Neural progenitor cell (in vitro differentiated cells): ENCODE data around the gene ZFP36L2. TPM values are rescaled to one million over a fixed set of nuclear protein-coding genes. Genes with fewer than 3 reads are reported as not detected.

Experiments
- DNase-seq: peaks from one replicate; pipeline ENCODE4 v3.0.0-alpha.2; 2016; ENCODE audit warnings: low spot score
- H2AFZ ChIP-seq: fragments of 200-600 bp; sonication (generic); replicated peaks from 2 replicates; pipeline ENCODE4 v1.6.1; 2016; ENCODE audit warnings: antibody characterized with exemption
- H3F3A ChIP-seq: fragments of 200-600 bp; sonication (generic); 2 replicates; pipeline ENCODE4 v1.6.1; 2016; ENCODE audit warnings: antibody characterized with exemption, low read depth
- H3K27ac ChIP-seq: fragments of 200-600 bp; sonication (generic); 2 replicates; pipeline ENCODE4 v1.5.1; 2016; ENCODE audit warnings: mild to moderate bottlenecking
- H3K27me3 ChIP-seq: fragments of 200-600 bp; sonication (generic); 2 replicates; pipeline ENCODE4 v1.6.1; 2016; ENCODE audit warnings: mild to moderate bottlenecking, moderate library complexity
- H3K36me3 ChIP-seq: fragments of 200-600 bp; sonication (generic); 2 replicates; pipeline ENCODE4 v1.5.1; 2016
- H3K4me1 ChIP-seq: fragments of 200-600 bp; sonication (generic); 2 replicates; pipeline ENCODE4 v1.6.1; 2016; ENCODE audit warnings: mixed run types
- H3K4me2 ChIP-seq: fragments of 200-600 bp; sonication (generic); 2 replicates; pipeline ENCODE4 v1.6.1; 2016
- H3K4me3 ChIP-seq: fragments of 200-600 bp; sonication (generic); 2 replicates; pipeline ENCODE4 v1.5.1; 2016
- H3K79me2 ChIP-seq: fragments of 200-600 bp; sonication (generic); 2 replicates; pipeline ENCODE4 v1.6.1; 2016; ENCODE audit warnings: low read depth
- H3K9ac ChIP-seq: fragments of 200-600 bp; sonication (generic); 2 replicates; pipeline ENCODE4 v1.6.1; 2016
- H3K9me3 ChIP-seq: fragments of 200-600 bp; sonication (generic); 2 replicates; pipeline ENCODE4 v1.5.1; 2016; ENCODE audit warnings: low read depth
- H4K20me1 ChIP-seq: fragments of 200-600 bp; sonication (generic); 2 replicates; pipeline ENCODE4 v1.6.1; 2016; ENCODE audit warnings: low read depth
- H3K27ac Mint-ChIP-seq: 3 replicates; pipeline ENCODE4 v1.8.0; 2021; ENCODE audit warnings: mixed read lengths
- H3K27me3 Mint-ChIP-seq: 2 replicates; pipeline ENCODE4 v1.8.0; 2022; ENCODE audit warnings: low read depth, mild to moderate bottlenecking, inconsistent platforms, moderate library complexity, mixed read lengths; ENCODE audit not compliant: insufficient read depth
- H3K36me3 Mint-ChIP-seq: 3 replicates; pipeline ENCODE4 v1.8.0; 2021; ENCODE audit warnings: mixed read lengths
- H3K4me1 Mint-ChIP-seq: 3 replicates; pipeline ENCODE4 v1.8.0; 2021; ENCODE audit warnings: mixed read lengths
- H3K4me3 Mint-ChIP-seq: 3 replicates; pipeline ENCODE4 v1.8.0; 2021; ENCODE audit warnings: mild to moderate bottlenecking, moderate library complexity, mixed read lengths
- H3K9me3 Mint-ChIP-seq: 3 replicates; pipeline ENCODE4 v1.8.0; 2020; ENCODE audit warnings: mixed read lengths
- EZH2 ChIP-seq: fragments of 200-600 bp; sonication (generic); IDR thresholded peaks from 2 replicates; pipeline ENCODE4 v1.6.1; 2017; ENCODE audit warnings: antibody characterized with exemption, mild to moderate bottlenecking, moderate library complexity
- EZH2phosphoT487 ChIP-seq: fragments of 200-600 bp; sonication (generic); IDR thresholded peaks from 2 replicates; pipeline ENCODE4 v1.6.1; 2017; ENCODE audit warnings: antibody characterized with exemption
- total RNA-seq: library from RNA; depleted of rRNA; stranded (reverse); fragments of >200 nt; gene quantifications from 2 replicates; pipeline ENCODE4 v1.2.3, GENCODE V29; 2015; ENCODE audit warnings: low replicate concordance
- TF ChIP-seq, protein P1 (sequence below): fragments of 200-600 bp; sonication (generic); IDR thresholded peaks from 2 replicates; pipeline ENCODE4 v1.5.1; 2017; ENCODE audit warnings: antibody characterized with exemption, mild to moderate bottlenecking

ZFP36L2 gene
- total RNA-seq, 1 donor from 2014 or later, result 13.8 TPM

DNA sequence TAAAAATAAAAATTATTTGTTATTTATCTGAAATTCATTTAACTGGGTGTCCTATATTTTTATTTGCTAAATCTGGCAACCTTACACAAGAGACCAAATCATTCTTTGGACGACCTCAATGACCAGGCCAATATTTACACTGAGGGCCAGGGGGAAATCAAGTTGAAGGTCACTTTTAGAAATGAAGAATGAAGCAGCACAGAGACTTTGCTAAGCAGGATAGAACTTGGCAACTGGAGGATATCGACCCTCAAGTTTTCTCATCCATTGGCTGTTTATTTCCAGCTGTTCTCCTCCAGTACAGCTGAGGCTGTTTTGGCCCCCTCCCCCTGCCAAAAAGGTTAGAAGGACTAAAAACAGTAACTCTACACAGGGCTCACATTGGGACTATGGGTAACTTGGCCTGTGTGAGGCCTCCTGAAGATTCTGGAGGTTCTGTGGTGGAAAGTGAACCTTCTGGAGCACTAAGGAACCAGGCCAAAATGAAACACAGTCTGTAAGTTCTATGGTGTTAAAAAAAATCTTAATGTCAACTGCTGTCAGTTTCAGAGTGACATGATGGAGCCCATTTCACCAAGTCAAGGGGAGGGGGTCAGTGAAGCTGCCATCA is 32.2 kb upstream of the ZFP36L2 start:
- no peak for TF ChIP-seq EZH2phosphoT487
- TF ChIP-seq EZH2, result no peak
- TF ChIP-seq, protein P1, sequence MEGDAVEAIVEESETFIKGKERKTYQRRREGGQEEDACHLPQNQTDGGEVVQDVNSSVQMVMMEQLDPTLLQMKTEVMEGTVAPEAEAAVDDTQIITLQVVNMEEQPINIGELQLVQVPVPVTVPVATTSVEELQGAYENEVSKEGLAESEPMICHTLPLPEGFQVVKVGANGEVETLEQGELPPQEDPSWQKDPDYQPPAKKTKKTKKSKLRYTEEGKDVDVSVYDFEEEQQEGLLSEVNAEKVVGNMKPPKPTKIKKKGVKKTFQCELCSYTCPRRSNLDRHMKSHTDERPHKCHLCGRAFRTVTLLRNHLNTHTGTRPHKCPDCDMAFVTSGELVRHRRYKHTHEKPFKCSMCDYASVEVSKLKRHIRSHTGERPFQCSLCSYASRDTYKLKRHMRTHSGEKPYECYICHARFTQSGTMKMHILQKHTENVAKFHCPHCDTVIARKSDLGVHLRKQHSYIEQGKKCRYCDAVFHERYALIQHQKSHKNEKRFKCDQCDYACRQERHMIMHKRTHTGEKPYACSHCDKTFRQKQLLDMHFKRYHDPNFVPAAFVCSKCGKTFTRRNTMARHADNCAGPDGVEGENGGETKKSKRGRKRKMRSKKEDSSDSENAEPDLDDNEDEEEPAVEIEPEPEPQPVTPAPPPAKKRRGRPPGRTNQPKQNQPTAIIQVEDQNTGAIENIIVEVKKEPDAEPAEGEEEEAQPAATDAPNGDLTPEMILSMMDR, result no peak
- H3K4me3 Mint-ChIP-seq, result no peak overlapping the region
- Histone ChIP-seq H3K79me2 (no peaks in the 10 kb centered on the region), H3K27me3 (no peaks in the 10 kb centered on the region), H2AFZ (no peak overlapping the region), H3K4me3 (no peak overlapping the region), H3K4me1 (peaks cover 5% of the 10 kb centered on the region), H3K9me3 (no peaks in the 10 kb centered on the region), H3F3A (no peaks in the 10 kb centered on the region), H3K4me2 (no peak overlapping the region), H3K27ac (no peak overlapping the region), H4K20me1 (no peaks in the 10 kb centered on the region), H3K36me3 (no peaks in the 10 kb centered on the region), H3K9ac (no peak overlapping the region)
- peaks cover 5% of the 10 kb centered on the region for H3K36me3 Mint-ChIP-seq
- H3K27ac Mint-ChIP-seq, result no peak overlapping the region
- DNase-seq, result no peak
- peaks cover 7% of the 10 kb centered on the region for H3K4me1 Mint-ChIP-seq
- peaks cover 3% of the 10 kb centered on the region for H3K27me3 Mint-ChIP-seq
- no peaks in the 10 kb centered on the region for H3K9me3 Mint-ChIP-seq

DNA sequence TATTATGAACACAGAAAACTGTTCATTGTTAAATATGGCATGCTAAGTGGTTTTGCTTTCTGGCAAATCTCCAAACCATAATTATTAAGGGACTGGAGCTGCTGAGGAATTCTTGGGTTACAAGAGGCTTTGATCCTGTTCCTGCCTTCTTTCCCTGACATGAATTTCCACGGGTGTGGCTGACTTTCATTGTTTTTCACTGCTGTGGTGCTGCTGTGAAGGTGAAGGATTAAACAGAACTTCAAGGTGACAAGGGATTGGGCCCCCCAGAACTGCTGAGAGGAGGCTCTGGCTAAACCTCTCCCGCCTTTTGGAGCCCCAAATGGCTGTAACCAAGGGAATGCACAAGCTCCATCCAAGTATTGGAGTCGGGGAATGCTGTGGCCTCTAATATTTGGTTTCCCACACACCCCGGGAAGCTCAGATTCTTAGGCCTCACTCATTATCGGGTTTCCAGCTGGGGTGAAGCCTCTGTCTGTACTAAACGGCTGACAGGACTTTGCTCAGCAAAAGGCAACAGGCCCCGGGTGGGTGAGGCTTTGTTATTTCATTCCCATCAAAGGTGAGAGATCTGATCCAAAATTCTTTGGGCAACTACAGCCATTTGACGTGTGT is 29.0 kb upstream of the ZFP36L2 start:
- Mint-ChIP-seq H3K27me3 (no peaks in the 10 kb centered on the region), H3K36me3 (no peaks in the 10 kb centered on the region), H3K27ac (no peak overlapping the region), H3K4me3 (no peak overlapping the region), H3K9me3 (no peaks in the 10 kb centered on the region), H3K4me1 (peaks cover 13% of the 10 kb centered on the region)
- Histone ChIP-seq H3K27me3 (no peaks in the 10 kb centered on the region), H3K4me2 (no peak overlapping the region), H2AFZ (no peak overlapping the region), H3K4me1 (peaks cover 16% of the 10 kb centered on the region), H3K4me3 (no peak overlapping the region), H3K9me3 (no peaks in the 10 kb centered on the region), H3K27ac (no peak overlapping the region), H3K36me3 (no peaks in the 10 kb centered on the region), H3K9ac (no peak overlapping the region), H3K79me2 (no peaks in the 10 kb centered on the region), H3F3A (peaks cover 9% of the 10 kb centered on the region), H4K20me1 (no peaks in the 10 kb centered on the region)
- TF ChIP-seq EZH2 (no peak), EZH2phosphoT487 (no peak)
- TF ChIP-seq, protein P1, result no peak
- DNase-seq, result no peak

DNA sequence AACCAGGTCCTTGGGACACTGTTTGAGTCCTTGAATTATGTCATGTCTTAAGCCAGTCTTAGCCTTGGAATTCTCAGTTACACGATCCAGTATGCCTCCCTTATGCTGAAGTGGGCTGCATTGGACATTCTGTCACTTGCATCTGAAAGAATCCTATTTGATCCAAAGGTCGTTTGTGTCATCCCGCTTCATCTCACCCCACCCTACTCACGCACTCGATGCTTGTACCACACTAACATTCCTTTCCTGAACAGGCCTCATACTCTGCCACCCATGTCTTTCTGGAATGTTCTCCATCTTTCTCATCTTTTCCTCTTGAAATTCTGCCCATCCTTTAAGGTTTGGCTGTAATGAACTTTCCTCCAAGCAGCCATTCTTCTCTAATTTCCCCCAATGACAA is 27.9 kb upstream of the ZFP36L2 start:
- Mint-ChIP-seq H3K4me1 (peaks cover 13% of the 10 kb centered on the region), H3K27me3 (no peaks in the 10 kb centered on the region), H3K9me3 (no peaks in the 10 kb centered on the region), H3K4me3 (no peak overlapping the region), H3K36me3 (no peaks in the 10 kb centered on the region), H3K27ac (no peak overlapping the region)
- TF ChIP-seq, protein P1, result no peak
- H3K36me3 ChIP-seq, result no peaks in the 10 kb centered on the region
- peaks cover 9% of the 10 kb centered on the region for H3F3A ChIP-seq
- H3K9me3 ChIP-seq, result no peaks in the 10 kb centered on the region
- no peak overlapping the region for H3K9ac ChIP-seq
- H3K4me1 ChIP-seq, result peaks cover 16% of the 10 kb centered on the region
- H3K27me3 ChIP-seq, result no peaks in the 10 kb centered on the region
- no peaks in the 10 kb centered on the region for H4K20me1 ChIP-seq
- H3K4me2 ChIP-seq, result no peak overlapping the region
- H3K27ac ChIP-seq, result no peak overlapping the region
- H3K79me2 ChIP-seq, result no peaks in the 10 kb centered on the region
- no peak overlapping the region for H3K4me3 ChIP-seq
- no peak for DNase-seq
- no peak overlapping the region for H2AFZ ChIP-seq
